Measurements from ENCODE around the gene CABCOCO1. TPM values are rescaled to one million over a fixed set of nuclear protein-coding genes. Genes with fewer than 3 reads are reported as not detected.

CABCOCO1 gene
- total and polyA plus RNA-seq, 9 of the 15 experiments (the other 6 are each of a cell fraction or from before 2014, with no cell fraction given) = 0.04 TPM; not detected in 8

DNA sequence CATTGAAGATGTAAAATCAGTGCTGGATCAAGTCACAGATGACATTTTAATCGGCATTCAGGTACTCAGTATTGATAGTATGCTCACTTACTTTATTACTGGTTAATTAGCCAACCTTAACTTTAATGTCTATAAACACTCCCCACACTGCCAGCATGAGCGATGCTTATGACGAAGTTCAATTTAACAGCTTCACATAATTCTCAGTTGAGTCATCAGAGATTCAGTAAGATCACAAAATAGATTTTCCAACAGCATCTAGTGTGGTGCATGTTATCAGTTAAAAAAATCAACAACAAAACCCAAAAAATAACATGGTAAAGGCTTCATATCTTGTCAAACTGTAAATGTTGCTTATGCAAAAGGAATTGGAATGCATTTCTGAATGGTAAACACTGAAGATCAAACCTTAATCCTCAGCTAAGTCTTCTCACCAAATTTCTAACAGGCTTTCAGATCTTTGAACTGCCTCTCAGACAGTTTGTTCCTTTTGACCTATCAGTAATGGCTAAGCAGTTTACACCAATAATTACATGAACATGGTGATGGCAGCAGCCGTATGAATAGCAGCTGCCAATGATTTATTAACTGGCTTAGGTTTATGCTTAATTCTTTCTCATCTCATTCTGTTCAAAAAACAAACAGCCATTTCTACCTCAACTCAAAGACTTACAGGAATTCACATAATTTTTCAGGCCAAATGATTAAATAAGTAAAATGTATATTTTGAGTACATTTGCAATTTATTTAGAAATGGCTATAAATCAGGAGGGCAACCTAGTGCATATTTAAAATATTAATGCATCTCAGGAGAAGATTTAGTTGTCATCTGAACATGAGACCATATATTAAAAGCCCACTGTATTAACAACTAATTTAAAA, 98.5 kb downstream of the CABCOCO1 start (continued):
- TF ChIP-seq RFX7 (CRISPR knock-in tag; IDR thresholded peaks at IDR 0.05) (no peak), SOX6 (IDR thresholded peaks at IDR 0.05) (0 out of 2 replicates have a peak, but pooled peaks have one; percentile 15), ZNF143 (CRISPR knock-in tag; IDR thresholded peaks at IDR 0.05) (no peak), SETDB1 (IDR thresholded peaks at IDR 0.05; ENCODE audit: low read length) (no peak), CTBP1 (IDR thresholded peaks at IDR 0.05; ENCODE audit: borderline replicate concordance) (peak; percentile 53; the same call in 1 of the 2 replicates), ZNF174 (CRISPR knock-in tag; IDR thresholded peaks at IDR 0.05) (no peak)
- TF ChIP-seq, protein P1, sequence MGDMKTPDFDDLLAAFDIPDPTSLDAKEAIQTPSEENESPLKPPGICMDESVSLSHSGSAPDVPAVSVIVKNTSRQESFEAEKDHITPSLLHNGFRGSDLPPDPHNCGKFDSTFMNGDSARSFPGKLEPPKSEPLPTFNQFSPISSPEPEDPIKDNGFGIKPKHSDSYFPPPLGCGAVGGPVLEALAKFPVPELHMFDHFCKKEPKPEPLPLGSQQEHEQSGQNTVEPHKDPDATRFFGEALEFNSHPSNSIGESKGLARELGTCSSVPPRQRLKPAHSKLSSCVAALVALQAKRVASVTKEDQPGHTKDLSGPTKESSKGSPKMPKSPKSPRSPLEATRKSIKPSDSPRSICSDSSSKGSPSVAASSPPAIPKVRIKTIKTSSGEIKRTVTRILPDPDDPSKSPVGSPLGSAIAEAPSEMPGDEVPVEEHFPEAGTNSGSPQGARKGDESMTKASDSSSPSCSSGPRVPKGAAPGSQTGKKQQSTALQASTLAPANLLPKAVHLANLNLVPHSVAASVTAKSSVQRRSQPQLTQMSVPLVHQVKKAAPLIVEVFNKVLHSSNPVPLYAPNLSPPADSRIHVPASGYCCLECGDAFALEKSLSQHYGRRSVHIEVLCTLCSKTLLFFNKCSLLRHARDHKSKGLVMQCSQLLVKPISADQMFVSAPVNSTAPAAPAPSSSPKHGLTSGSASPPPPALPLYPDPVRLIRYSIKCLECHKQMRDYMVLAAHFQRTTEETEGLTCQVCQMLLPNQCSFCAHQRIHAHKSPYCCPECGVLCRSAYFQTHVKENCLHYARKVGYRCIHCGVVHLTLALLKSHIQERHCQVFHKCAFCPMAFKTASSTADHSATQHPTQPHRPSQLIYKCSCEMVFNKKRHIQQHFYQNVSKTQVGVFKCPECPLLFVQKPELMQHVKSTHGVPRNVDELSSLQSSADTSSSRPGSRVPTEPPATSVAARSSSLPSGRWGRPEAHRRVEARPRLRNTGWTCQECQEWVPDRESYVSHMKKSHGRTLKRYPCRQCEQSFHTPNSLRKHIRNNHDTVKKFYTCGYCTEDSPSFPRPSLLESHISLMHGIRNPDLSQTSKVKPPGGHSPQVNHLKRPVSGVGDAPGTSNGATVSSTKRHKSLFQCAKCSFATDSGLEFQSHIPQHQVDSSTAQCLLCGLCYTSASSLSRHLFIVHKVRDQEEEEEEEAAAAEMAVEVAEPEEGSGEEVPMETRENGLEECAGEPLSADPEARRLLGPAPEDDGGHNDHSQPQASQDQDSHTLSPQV (IDR thresholded peaks at IDR 0.05) = peak; percentile 55
- TF ChIP-seq, protein P2, sequence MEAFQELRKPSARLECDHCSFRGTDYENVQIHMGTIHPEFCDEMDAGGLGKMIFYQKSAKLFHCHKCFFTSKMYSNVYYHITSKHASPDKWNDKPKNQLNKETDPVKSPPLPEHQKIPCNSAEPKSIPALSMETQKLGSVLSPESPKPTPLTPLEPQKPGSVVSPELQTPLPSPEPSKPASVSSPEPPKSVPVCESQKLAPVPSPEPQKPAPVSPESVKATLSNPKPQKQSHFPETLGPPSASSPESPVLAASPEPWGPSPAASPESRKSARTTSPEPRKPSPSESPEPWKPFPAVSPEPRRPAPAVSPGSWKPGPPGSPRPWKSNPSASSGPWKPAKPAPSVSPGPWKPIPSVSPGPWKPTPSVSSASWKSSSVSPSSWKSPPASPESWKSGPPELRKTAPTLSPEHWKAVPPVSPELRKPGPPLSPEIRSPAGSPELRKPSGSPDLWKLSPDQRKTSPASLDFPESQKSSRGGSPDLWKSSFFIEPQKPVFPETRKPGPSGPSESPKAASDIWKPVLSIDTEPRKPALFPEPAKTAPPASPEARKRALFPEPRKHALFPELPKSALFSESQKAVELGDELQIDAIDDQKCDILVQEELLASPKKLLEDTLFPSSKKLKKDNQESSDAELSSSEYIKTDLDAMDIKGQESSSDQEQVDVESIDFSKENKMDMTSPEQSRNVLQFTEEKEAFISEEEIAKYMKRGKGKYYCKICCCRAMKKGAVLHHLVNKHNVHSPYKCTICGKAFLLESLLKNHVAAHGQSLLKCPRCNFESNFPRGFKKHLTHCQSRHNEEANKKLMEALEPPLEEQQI (IDR thresholded peaks at IDR 0.05) = peak; percentile 29; the same call in 1 of the 2 replicates

Data from K562 (cell line).